ENCODE results near the gene PLEKHA4.
A peak's percentile ranks its signal among the peaks of the same experiment; 100 is the strongest.
"Not testable (repeated sequence)": the region's sequence is repeated elsewhere in the genome, so short reads cannot be mapped to it uniquely, and the experiment has no call there.

PLEKHA4 gene

DNA sequence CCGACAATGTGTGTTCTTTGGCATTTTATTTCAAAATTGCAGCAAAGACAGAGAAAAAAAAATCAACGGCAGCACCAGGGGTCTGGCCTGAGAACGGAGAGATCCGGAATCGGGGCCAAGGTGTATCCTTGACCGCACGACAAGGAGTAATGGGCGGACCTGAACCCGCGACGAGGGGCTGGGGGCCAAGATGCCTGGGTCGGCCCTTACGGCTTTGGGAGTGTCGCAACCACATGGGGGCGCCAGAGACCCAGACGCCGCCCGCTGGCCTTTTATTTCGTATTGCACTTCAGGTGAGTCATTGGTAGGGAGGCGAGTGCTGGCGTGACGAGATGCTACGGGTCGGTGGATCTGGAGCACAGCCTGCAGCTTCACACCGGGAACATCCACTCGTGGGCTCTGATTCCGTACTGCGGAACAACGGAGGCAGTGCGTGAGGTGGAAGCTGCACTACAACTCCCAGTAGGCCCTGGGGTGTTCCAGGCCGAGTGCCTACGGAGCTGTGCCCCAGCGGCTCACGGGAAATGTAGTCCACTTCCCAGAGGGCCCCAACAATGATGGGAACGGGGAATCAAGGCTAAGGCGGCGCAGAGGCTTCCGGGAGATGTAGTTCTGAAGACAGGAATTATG, 73.2 kb downstream of the PLEKHA4 start:
- no peaks in the 10 kb centered on the region for H3K9me3 ChIP-seq (ENCODE audit: insufficient read depth, low read depth, low read length)
- H3K4me3 ChIP-seq (ENCODE audit: low read length), result peak overlapping the region; percentile 82
- H3K27ac ChIP-seq (ENCODE audit: low read depth, low read length), result peak overlapping the region; percentile 73
- peaks cover 11% of the 10 kb centered on the region for H3K4me1 ChIP-seq (ENCODE audit: insufficient read depth, low read length)
- H3K9ac ChIP-seq (ENCODE audit: low read depth, low read length), result peak overlapping the region; percentile 70
- no peaks in the 10 kb centered on the region for H3K36me3 ChIP-seq (ENCODE audit: insufficient read depth, low read length)
- no peaks in the 10 kb centered on the region for H3K27me3 ChIP-seq (ENCODE audit: insufficient read depth, low read length)
- WGBS, result 3% methylated on average over 38 of the region's 38 CpGs

DNA sequence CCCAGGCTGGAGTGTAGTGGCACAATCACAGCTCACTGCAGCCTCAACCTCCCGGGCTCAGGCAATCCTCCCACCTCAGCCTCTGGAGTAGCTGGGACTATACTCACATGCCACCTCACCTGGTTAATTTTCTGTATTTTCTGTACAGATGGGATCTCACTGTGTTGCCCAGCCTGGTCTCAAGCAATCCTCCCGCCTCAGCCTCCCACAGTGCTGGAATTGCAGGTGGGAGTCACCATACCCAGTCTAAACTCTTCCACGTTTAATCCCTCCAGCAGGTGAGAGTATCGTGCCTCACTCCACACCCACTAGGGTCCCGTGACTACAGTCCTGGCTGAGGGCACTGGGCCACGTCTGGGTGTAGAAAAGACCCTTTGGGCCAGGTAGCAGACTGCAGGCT, 74.1 kb downstream of the PLEKHA4 start:
- Histone ChIP-seq H3K4me3 (ENCODE audit: low read length) (no peak overlapping the region), H3K27me3 (ENCODE audit: insufficient read depth, low read length) (no peaks in the 10 kb centered on the region), H3K27ac (ENCODE audit: low read depth, low read length) (no peak overlapping the region), H3K9me3 (ENCODE audit: insufficient read depth, low read depth, low read length) (no peaks in the 10 kb centered on the region), H3K4me1 (ENCODE audit: insufficient read depth, low read length) (peaks cover 6% of the 10 kb centered on the region), H3K36me3 (ENCODE audit: insufficient read depth, low read length) (no peaks in the 10 kb centered on the region), H3K9ac (ENCODE audit: low read depth, low read length) (no peak overlapping the region)
- 95% methylated on average over 6 of the region's 6 CpGs for WGBS

DNA sequence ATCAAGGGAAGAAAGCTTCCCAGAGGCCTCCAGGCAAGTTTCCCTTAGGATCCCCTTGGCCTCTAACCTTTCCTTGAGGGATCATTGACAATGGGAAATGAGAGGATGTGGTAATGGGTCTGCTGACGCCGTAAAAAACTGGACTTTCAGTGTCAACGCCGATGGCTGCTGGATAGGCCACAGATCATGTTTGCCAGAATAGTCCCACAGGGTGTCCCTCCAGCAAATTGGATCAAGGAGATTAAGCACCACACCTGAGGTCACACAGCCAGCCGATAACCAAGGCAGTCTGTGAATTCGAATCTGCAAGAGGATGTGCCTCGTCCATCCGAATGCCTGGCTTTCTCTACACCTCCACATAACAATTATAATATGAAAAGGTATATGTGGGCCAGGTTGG, 75.1 kb downstream of the PLEKHA4 start:
- Histone ChIP-seq H3K9ac (ENCODE audit: low read depth, low read length) (no peak overlapping the region), H3K36me3 (ENCODE audit: insufficient read depth, low read length) (no peaks in the 10 kb centered on the region), H3K9me3 (ENCODE audit: insufficient read depth, low read depth, low read length) (no peaks in the 10 kb centered on the region), H3K27me3 (ENCODE audit: insufficient read depth, low read length) (no peaks in the 10 kb centered on the region), H3K4me3 (ENCODE audit: low read length) (no peak overlapping the region), H3K4me1 (ENCODE audit: insufficient read depth, low read length) (no peaks in the 10 kb centered on the region), H3K27ac (ENCODE audit: low read depth, low read length) (no peak overlapping the region)
- WGBS, result 85% methylated on average over 8 of the region's 8 CpGs

DNA sequence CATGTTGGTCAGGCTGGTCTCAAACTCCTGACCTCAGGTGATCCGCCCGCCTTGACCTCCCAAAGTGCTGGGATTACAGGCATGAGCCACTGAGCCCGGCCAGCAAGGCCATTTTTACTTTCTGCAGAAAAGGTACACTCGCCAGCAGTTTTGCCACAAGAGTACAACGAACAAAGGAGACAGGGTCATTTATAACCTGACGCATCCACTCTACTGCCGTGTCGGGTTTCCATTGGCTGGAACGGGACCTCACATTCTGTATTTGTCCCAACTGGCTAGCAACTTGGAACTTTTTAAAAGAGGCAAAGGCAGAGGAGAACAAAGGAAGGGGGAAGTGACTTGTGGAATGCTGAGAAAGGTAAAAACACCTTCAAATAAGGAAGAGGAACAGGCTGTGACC, 81.1 kb downstream of the PLEKHA4 start:
- not testable (repeated sequence) for H3K4me1 ChIP-seq (ENCODE audit: insufficient read depth, low read length); H3K36me3 ChIP-seq (ENCODE audit: insufficient read depth, low read length); H3K4me3 ChIP-seq (ENCODE audit: low read length); H3K9me3 ChIP-seq (ENCODE audit: insufficient read depth, low read depth, low read length); H3K27me3 ChIP-seq (ENCODE audit: insufficient read depth, low read length); H3K27ac ChIP-seq (ENCODE audit: low read depth, low read length); H3K9ac ChIP-seq (ENCODE audit: low read depth, low read length)
- WGBS, result 91% methylated on average over 9 of the region's 9 CpGs

Data from HUES64 (cell line).